Neural crest cell (in vitro differentiated cells): ENCODE measurements around the gene FITM2. TPM values are rescaled to one million over a fixed set of nuclear protein-coding genes. Genes with fewer than 3 reads are reported as not detected.

Experiments
- DNase-seq: peaks from one replicate; pipeline ENCODE4 v3.0.0; 2021; ENCODE audit warnings: low read depth, mixed read lengths, low spot score
- H3K27ac Mint-ChIP-seq: one replicate; pipeline ENCODE4 v1.8.0; 2021; ENCODE audit warnings: mild to moderate bottlenecking, mixed read lengths; ENCODE audit not compliant: unreplicated experiment
- H3K27me3 Mint-ChIP-seq: 2 replicates; pipeline ENCODE4 v1.8.0; 2021; ENCODE audit warnings: low read depth, mild to moderate bottlenecking, mixed read lengths
- H3K36me3 Mint-ChIP-seq: 2 replicates; pipeline ENCODE4 v1.8.0; 2021; ENCODE audit warnings: low read depth, mild to moderate bottlenecking, mixed read lengths
- H3K4me1 Mint-ChIP-seq: 2 replicates; pipeline ENCODE4 v1.8.0; 2021; ENCODE audit warnings: mixed read lengths
- H3K4me3 Mint-ChIP-seq: one replicate; pipeline ENCODE4 v1.8.0; 2021; ENCODE audit warnings: mild to moderate bottlenecking, mixed read lengths
- H3K9me3 Mint-ChIP-seq: 2 replicates; pipeline ENCODE4 v1.8.0; 2021; ENCODE audit warnings: mixed read lengths
- total RNA-seq: library from RNA; stranded (reverse); gene quantifications from 2 replicates; pipeline ENCODE4 v1.2.1, GENCODE V29; 2021
- TF ChIP-seq, protein P1 (sequence below): fragments of 200-600 bp; sonication (generic); conservative IDR thresholded peaks from 2 replicates; pipeline ENCODE4 v1.5.0; 2021; ENCODE audit warnings: antibody characterized with exemption, mild to moderate bottlenecking

The FITM2 gene
- total RNA-seq, 1 donor from 2014 or later: 6.4 TPM

DNA sequence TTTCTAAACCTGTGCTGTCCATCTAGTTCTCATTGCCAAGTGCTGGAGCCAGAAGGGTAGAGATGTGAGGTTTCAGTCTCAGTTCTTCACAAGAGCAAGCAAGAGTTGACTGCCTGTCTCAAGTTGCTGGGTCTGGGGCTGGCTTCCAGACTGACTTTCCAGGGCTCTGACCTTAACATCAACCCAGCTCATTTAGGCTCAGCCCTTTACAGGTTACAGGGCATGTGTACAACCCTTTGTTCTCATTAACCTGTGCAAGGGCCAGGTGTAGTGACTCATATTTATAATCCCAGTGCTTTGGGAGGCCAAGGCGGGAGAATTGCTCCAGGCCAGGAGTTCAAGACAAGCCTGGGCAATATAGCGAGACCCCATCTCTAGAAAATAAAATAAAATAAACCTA is 30.6 kb downstream of the FITM2 start:
- TF ChIP-seq, protein P1, sequence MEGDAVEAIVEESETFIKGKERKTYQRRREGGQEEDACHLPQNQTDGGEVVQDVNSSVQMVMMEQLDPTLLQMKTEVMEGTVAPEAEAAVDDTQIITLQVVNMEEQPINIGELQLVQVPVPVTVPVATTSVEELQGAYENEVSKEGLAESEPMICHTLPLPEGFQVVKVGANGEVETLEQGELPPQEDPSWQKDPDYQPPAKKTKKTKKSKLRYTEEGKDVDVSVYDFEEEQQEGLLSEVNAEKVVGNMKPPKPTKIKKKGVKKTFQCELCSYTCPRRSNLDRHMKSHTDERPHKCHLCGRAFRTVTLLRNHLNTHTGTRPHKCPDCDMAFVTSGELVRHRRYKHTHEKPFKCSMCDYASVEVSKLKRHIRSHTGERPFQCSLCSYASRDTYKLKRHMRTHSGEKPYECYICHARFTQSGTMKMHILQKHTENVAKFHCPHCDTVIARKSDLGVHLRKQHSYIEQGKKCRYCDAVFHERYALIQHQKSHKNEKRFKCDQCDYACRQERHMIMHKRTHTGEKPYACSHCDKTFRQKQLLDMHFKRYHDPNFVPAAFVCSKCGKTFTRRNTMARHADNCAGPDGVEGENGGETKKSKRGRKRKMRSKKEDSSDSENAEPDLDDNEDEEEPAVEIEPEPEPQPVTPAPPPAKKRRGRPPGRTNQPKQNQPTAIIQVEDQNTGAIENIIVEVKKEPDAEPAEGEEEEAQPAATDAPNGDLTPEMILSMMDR: no peak
- peaks cover 4% of the 10 kb centered on the region for H3K36me3 Mint-ChIP-seq
- no peaks in the 10 kb centered on the region for H3K27me3 Mint-ChIP-seq
- no peak overlapping the region for H3K4me3 Mint-ChIP-seq
- H3K9me3 Mint-ChIP-seq: peaks cover 2% of the 10 kb centered on the region
- H3K27ac Mint-ChIP-seq: no peak overlapping the region
- DNase-seq: no peak
- peaks cover 11% of the 10 kb centered on the region for H3K4me1 Mint-ChIP-seq

GRCh38 chr20:44279228-44279627 is 31.8 kb downstream of the FITM2 start:
- no peaks in the 10 kb centered on the region for H3K27me3 Mint-ChIP-seq
- DNase-seq: no peak
- no peak overlapping the region for H3K27ac Mint-ChIP-seq
- H3K4me3 Mint-ChIP-seq: no peak overlapping the region
- TF ChIP-seq, protein P1: no peak
- peaks cover 2% of the 10 kb centered on the region for H3K9me3 Mint-ChIP-seq
- H3K4me1 Mint-ChIP-seq: peaks cover 11% of the 10 kb centered on the region
- peaks cover 4% of the 10 kb centered on the region for H3K36me3 Mint-ChIP-seq

- no peaks in the 10 kb centered on the region for H3K27me3 Mint-ChIP-seq
- no peak overlapping the region for H3K4me3 Mint-ChIP-seq
- H3K36me3 Mint-ChIP-seq: peaks cover 2% of the 10 kb centered on the region
- peaks cover 2% of the 10 kb centered on the region for H3K9me3 Mint-ChIP-seq
- no peak for DNase-seq
- H3K4me1 Mint-ChIP-seq: no peaks in the 10 kb centered on the region
- H3K27ac Mint-ChIP-seq: no peak overlapping the region
- TF ChIP-seq, protein P1: no peak
These were observed 36.5 kb downstream of the FITM2 start for GRCh38 chr20:44274303-44275017.

- no peaks in the 10 kb centered on the region for H3K27me3 Mint-ChIP-seq
These were observed 37.5 kb downstream of the FITM2 start for GRCh38 chr20:44273231-44274215.

More at GRCh38 chr20:44273231-44274215, 37.5 kb downstream of the FITM2 start:
- TF ChIP-seq, protein P1: no peak
- Mint-ChIP-seq H3K9me3 (peaks cover 2% of the 10 kb centered on the region), H3K4me3 (no peak overlapping the region), H3K36me3 (no peaks in the 10 kb centered on the region), H3K4me1 (no peaks in the 10 kb centered on the region), H3K27ac (no peak overlapping the region)
- no peak for DNase-seq
